PFSK-1 (cell line): ENCODE data around the gene ANKRD24.

Source experiments
- FOXP2 ChIP-seq: optimal IDR thresholded peaks from 2 replicates; pipeline ENCODE3; 2011; ENCODE audit warnings: borderline replicate concordance, control low read depth, inconsistent platforms; ENCODE audit not compliant: insufficient read depth; ENCODE audit errors: extremely low read length, extremely low read depth
- POLR2AphosphoS5 ChIP-seq: IDR thresholded peaks from 2 replicates; pipeline ENCODE4 v1.6.1; 2012; ENCODE audit warnings: low read depth, mild to moderate bottlenecking, control low read depth, low read length, moderate library complexity
- SIN3A ChIP-seq: IDR thresholded peaks from 2 replicates; pipeline ENCODE4 v1.6.1; 2012; ENCODE audit warnings: mild to moderate bottlenecking, low read length, moderate library complexity, borderline replicate concordance; ENCODE audit not compliant: insufficient read depth
- TAF1 ChIP-seq: IDR thresholded peaks from 2 replicates; pipeline ENCODE4 v1.6.1; 2012; ENCODE audit warnings: low read length, control low read depth, borderline replicate concordance; ENCODE audit not compliant: insufficient read depth
- TF ChIP-seq, protein P1 (sequence below), 2 experiments: IDR thresholded peaks; 2 replicates each; pipeline versions ENCODE4 v1.6.1 to v1.8.0; 2011 to 2012; ENCODE audit warnings: low read depth in 2 of 2, low read length in 2 of 2, control low read depth in 1 of 2, inconsistent platforms in 1 of 2, mild to moderate bottlenecking in 1 of 2, moderate library complexity in 1 of 2; ENCODE audit not compliant: insufficient read depth in 1 of 2

ANKRD24 gene

DNA sequence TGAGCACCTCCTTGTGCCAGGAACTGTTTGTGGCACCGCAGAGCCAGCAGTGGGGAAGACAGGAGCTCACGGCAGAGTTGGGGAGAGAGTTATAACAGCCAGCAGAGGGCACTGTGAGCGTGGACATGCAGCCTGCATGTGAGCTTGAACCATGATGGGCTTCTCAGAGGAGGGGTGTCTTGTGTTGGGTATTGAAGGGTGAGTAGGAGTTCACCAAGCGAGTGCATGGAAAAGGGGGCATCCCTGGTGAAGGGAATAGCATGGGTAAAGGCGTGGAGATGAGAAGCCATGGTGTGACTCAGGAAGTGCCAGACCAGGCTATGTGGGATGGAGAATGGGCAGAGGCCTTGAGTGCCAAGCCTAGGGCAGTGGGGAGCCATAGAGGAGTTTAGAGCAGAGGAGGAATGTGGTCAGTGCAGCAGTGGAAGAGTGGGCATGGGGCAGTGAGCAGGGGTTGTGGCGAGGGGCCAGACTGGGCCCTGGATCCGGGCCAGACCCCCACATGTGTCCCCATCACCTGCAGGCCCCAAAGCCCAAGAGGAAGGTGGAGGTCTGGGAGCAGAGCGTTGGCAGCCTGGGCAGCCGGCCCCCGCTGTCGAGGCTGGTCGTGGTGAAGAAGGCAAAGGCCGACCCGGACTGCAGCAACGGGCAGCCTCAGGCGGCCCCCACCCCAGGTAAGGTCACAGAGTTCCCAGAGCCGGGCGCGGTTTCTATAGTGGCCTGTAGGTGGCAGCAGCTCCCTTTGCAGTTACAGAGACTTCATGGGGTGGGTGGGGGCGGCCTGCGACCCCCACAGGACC lies 84.8 kb downstream of the ANKRD24 start:
- no peak for TF ChIP-seq TAF1
- TF ChIP-seq, protein P1, sequence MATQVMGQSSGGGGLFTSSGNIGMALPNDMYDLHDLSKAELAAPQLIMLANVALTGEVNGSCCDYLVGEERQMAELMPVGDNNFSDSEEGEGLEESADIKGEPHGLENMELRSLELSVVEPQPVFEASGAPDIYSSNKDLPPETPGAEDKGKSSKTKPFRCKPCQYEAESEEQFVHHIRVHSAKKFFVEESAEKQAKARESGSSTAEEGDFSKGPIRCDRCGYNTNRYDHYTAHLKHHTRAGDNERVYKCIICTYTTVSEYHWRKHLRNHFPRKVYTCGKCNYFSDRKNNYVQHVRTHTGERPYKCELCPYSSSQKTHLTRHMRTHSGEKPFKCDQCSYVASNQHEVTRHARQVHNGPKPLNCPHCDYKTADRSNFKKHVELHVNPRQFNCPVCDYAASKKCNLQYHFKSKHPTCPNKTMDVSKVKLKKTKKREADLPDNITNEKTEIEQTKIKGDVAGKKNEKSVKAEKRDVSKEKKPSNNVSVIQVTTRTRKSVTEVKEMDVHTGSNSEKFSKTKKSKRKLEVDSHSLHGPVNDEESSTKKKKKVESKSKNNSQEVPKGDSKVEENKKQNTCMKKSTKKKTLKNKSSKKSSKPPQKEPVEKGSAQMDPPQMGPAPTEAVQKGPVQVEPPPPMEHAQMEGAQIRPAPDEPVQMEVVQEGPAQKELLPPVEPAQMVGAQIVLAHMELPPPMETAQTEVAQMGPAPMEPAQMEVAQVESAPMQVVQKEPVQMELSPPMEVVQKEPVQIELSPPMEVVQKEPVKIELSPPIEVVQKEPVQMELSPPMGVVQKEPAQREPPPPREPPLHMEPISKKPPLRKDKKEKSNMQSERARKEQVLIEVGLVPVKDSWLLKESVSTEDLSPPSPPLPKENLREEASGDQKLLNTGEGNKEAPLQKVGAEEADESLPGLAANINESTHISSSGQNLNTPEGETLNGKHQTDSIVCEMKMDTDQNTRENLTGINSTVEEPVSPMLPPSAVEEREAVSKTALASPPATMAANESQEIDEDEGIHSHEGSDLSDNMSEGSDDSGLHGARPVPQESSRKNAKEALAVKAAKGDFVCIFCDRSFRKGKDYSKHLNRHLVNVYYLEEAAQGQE (IDR thresholded peaks at IDR 0.05; ENCODE audit: insufficient read depth in 1 of 2, low read depth in 2 of 2, low read length in 2 of 2), result no peak
- TF ChIP-seq POLR2AphosphoS5, result no peak
- no peak for TF ChIP-seq SIN3A
- no peak for TF ChIP-seq FOXP2

DNA sequence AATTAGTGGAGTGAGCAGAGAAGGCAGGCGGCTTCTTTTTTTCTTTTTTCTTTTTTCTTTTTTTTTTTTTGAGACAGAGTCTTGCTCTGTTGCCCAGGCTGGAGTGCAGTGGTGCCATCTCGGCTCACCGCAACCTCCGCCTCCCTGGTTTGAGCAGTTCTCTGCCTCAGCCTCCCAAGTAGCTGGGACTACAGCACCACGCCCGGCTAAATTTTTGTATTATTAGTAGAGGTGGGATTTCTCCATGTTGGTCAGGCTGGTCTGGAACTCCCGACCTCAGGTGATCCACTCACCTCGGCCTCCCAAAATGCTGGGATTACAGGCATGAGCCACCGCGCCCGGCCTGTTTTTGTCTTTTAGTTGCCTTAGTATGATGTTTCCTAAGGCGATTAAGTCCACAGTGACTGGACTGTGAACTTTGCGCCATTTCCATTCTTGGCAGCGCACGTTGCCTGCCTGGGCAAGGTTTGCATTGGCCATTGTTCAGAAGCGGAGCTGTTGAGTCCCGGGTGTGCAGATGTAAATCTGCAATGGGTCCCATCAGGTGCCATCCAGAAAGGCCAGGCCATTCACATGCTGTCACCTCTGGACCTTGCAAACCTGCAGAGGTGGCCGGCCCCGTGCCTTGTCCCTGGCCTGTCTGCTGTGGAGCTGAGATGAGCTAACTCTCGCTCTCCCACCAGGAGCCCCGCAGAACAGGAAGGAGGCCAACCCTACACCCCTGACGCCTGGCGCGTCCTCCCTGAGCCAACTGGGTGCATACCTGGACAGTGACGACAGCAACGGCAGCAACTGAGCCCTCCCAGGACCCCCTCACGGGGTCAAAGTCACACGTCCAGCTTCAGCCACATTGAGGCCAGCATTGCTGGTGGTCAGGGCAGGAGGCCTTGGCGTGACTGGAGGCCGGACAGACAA lies 85.7 kb downstream of the ANKRD24 start:
- no peak for TF ChIP-seq FOXP2
- TF ChIP-seq SIN3A, result no peak
- no peak for TF ChIP-seq TAF1
- TF ChIP-seq, protein P1 (IDR thresholded peaks at IDR 0.05; ENCODE audit: insufficient read depth in 1 of 2, low read depth in 2 of 2, low read length in 2 of 2), result no peak
- TF ChIP-seq POLR2AphosphoS5, result no peak

DNA sequence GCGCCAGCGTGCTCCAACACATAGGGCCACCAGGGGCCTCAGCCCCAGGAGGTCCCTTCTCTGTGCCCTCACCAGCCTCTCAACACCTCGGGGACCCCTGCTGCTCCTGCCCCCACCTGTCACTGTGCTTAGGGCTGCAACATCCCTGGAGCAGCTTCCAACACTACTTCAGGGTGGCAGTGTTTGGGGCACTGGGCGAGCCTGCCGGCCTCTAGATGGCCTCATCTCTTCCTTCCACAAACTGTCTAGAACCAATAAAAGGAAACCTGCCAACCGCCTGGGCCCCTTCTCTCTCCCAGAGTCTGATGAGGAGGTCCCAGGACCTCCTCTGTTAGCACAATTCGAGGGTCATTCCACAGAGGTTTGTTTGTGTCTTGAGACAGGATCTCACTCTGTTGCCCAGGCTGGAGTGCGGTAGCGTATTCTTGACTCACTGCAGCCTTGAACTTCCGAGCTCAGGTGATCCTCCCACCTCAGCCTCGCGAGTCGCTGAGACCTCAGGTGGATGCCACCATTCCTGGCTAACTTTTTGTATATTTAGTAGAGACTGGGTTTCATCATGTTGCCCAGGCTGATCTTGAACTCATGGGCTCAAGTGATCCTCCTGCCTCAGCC lies 86.4 kb downstream of the ANKRD24 start:
- TF ChIP-seq TAF1 (no peak), SIN3A (no peak), POLR2AphosphoS5 (no peak), FOXP2 (no peak)
- TF ChIP-seq, protein P1 (IDR thresholded peaks at IDR 0.05; ENCODE audit: insufficient read depth in 1 of 2, low read depth in 2 of 2, low read length in 2 of 2), result no peak

DNA sequence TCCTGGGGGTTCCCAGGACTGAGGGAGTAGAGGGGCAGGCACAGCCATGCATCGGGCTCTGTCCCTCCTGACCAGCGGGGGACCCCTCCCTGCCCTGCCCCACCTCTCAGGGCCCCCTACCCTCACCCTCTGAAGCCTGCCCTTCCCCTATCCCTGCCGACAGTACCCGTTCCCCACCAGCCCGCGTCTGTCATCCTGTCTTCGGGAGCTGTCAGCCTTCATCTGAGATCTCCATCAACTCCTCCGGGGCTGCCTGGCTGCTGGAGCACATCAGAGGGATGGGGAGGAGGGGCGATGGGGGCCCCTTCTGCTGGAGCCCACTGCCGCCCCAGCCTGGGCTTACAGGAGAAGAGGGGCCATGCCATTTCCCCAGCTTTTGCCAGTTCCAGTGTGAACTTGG lies 90.4 kb downstream of the ANKRD24 start:
- TF ChIP-seq FOXP2, result no peak
- TF ChIP-seq POLR2AphosphoS5, result no peak
- TF ChIP-seq SIN3A, result no peak
- no peak for TF ChIP-seq TAF1
- TF ChIP-seq, protein P1 (IDR thresholded peaks at IDR 0.05; ENCODE audit: insufficient read depth in 1 of 2, low read depth in 2 of 2, low read length in 2 of 2), result no peak
